Endothelial cell of umbilical vein (primary cell): ENCODE results near the gene PCYOX1L. TPM values are rescaled to one million over a fixed set of nuclear protein-coding genes. Genes with fewer than 3 reads are reported as not detected.

ENCODE experiments used
- BruUV-seq: library from RNA; stranded (reverse); fragments of 400-500 nt; replicated peaks from 2 replicates; lab custom pipeline; 2021; lab: Mats Ljungman, UMichigan
- CTCF ChIA-PET: fragments of 300-600, 350-600 bp; sonication (Branson Sonifier 250); formaldehyde crosslinking; loops from one replicate; lab custom pipeline; 2021; ENCODE audit warnings: antibody characterized with exemption, inconsistent platforms; lab: Charles Lee
- POLR2A ChIA-PET: fragments of 300-600, 350-600 bp; sonication (Branson Sonifier 250); formaldehyde crosslinking; loops from one replicate; lab custom pipeline; 2021; ENCODE audit warnings: antibody characterized with exemption, inconsistent platforms; lab: Charles Lee
- DNase-seq: peaks from one replicate; pipeline ENCODE4 v3.0.0-alpha.2; 2011; ENCODE audit warnings: low read depth, low spot score
- FAIRE-seq: peaks from 2 replicates; lab custom pipeline; 2011; peaks lifted over from hg19 to GRCh38; lab: Jason Lieb, UNC
- H2AFZ ChIP-seq: 2 replicates; pipeline ENCODE4 v1.6.0; 2012; ENCODE audit warnings: low read depth, low read length, control low read depth, inconsistent platforms
- H3K27ac ChIP-seq: 2 replicates; pipeline ENCODE4 v1.5.1; 2011; ENCODE audit warnings: low read depth, mild to moderate bottlenecking, control low read depth, low read length, moderate library complexity; ENCODE audit not compliant: insufficient read depth
- H3K27me3 ChIP-seq, 2 experiments: 2 replicates each; pipeline versions ENCODE4 v1.6.0 to v1.6.1; 2011; ENCODE audit warnings: low read length in 2 of 2, mixed read lengths in 1 of 2; ENCODE audit not compliant: control insufficient read depth in 2 of 2, insufficient read depth in 2 of 2
- H3K36me3 ChIP-seq, 2 experiments: 2 replicates in 1 of 2; 3 replicates in 1 of 2; pipeline ENCODE4 v1.5.1; 2011; ENCODE audit warnings: low read length in 2 of 2, mild to moderate bottlenecking in 1 of 2, moderate library complexity in 1 of 2; ENCODE audit not compliant: control insufficient read depth in 2 of 2, insufficient read depth in 2 of 2; ENCODE audit errors: extremely low read depth in 1 of 2
- H3K4me1 ChIP-seq: 3 replicates; pipeline ENCODE4 v1.5.1; 2011; ENCODE audit warnings: mild to moderate bottlenecking, low read length; ENCODE audit not compliant: control insufficient read depth, insufficient read depth; ENCODE audit errors: extremely low read depth
- H3K4me2 ChIP-seq: 2 replicates; pipeline ENCODE4 v1.6.1; 2011; ENCODE audit warnings: low read length, control low read depth, mixed read lengths; ENCODE audit not compliant: insufficient read depth
- H3K4me3 ChIP-seq, 3 experiments: fragments of 200-600 bp in 1 of 3; sonication (generic), shearing (Covaris generic) in 1 of 3; replicated peaks in 1 of 3; 2 replicates each; pipeline ENCODE4 v1.5.1; 2011 to 2016; ENCODE audit warnings: control low read depth in 3 of 3, low read length in 3 of 3, mild to moderate bottlenecking in 2 of 3, inconsistent platforms in 1 of 3, low read depth in 1 of 3, moderate library complexity in 1 of 3; ENCODE audit not compliant: insufficient read depth in 1 of 3
- H3K79me2 ChIP-seq: 2 replicates; pipeline ENCODE4 v1.6.0; 2012; ENCODE audit warnings: low read length, inconsistent platforms; ENCODE audit not compliant: control insufficient read depth, insufficient read depth
- H3K9ac ChIP-seq: replicated peaks from 2 replicates; pipeline ENCODE3; 2011; ENCODE audit warnings: low read length, control low read depth; ENCODE audit not compliant: insufficient read depth; ENCODE audit errors: extremely low read depth
- H3K9me1 ChIP-seq: replicated peaks from 3 replicates; pipeline ENCODE4 v1.6.0; 2011; ENCODE audit warnings: mild to moderate bottlenecking, low read length; ENCODE audit not compliant: control insufficient read depth, insufficient read depth; ENCODE audit errors: extremely low read depth
- H3K9me3 ChIP-seq: replicated peaks from 2 replicates; pipeline ENCODE4 v1.5.1; 2012; ENCODE audit warnings: low read length, inconsistent platforms; ENCODE audit not compliant: control insufficient read depth, insufficient read depth
- H4K20me1 ChIP-seq: replicated peaks from 2 replicates; pipeline ENCODE3; 2011; ENCODE audit warnings: mild to moderate bottlenecking, low read length; ENCODE audit not compliant: control insufficient read depth, insufficient read depth; ENCODE audit errors: extremely low read depth
- EZH2 ChIP-seq: IDR thresholded peaks from 2 replicates; pipeline ENCODE4 v1.6.1; 2012; ENCODE audit warnings: borderline replicate concordance, low read depth, mild to moderate bottlenecking, moderate library complexity, low read length, inconsistent platforms; ENCODE audit not compliant: severe bottlenecking
- FOS ChIP-seq: IDR thresholded peaks from 2 replicates; pipeline ENCODE4 v1.6.1; 2011; ENCODE audit warnings: mild to moderate bottlenecking, low read length, moderate library complexity, borderline replicate concordance; ENCODE audit not compliant: insufficient read depth
- GATA2 ChIP-seq: IDR thresholded peaks from 2 replicates; pipeline ENCODE4 v1.7.0; 2011; ENCODE audit warnings: low read depth, mild to moderate bottlenecking, moderate library complexity, mixed read lengths, low read length; ENCODE audit not compliant: insufficient read length, insufficient read depth
- JUN ChIP-seq: IDR thresholded peaks from 2 replicates; pipeline ENCODE4 v1.6.1; 2011; ENCODE audit warnings: borderline replicate concordance, low read depth; ENCODE audit not compliant: insufficient read length, insufficient read depth
- MYC ChIP-seq: IDR thresholded peaks from one replicate; pipeline ENCODE4 v1.6.1; 2011; ENCODE audit warnings: mild to moderate bottlenecking, low read depth, low read length
- POLR2A ChIP-seq: IDR thresholded peaks from 2 replicates; pipeline ENCODE4 v1.6.1; 2012; ENCODE audit warnings: low read depth, mild to moderate bottlenecking, control low read depth, low read length
- POLR2AphosphoS5 ChIP-seq: IDR thresholded peaks from 2 replicates; pipeline ENCODE4 v1.6.1; 2012; ENCODE audit warnings: low read depth, mild to moderate bottlenecking, control low read depth, low read length, moderate library complexity; ENCODE audit not compliant: insufficient read depth
- dilution Hi-C: fragments of 300-500 bp; cut with MboI; formaldehyde crosslinking; loops from one replicate; pipeline ENCODE4 v1.15.0; 2019; ENCODE audit warnings: low sequenced_read_pairs; ENCODE audit not compliant: extremely low pct_ligation_motif_present
- intact Hi-C: fragments of 100-400 bp; cut with micrococcal nuclease; formaldehyde crosslinking; loops from one replicate; pipeline ENCODE4 v1.10.0; 2022
- polyA plus RNA-seq, 4 experiments: library from polyadenylated mRNA; depleted of rRNA in 3 of 4; stranded (reverse) in 3 of 4; unstranded in 1 of 4; fragments of >200 nt; gene quantifications; 2 replicates each; pipeline versions ENCODE4 v1.2.1 to v1.2.3, GENCODE V29; 2011 to 2012; ENCODE audit warnings: missing spikeins in 1 of 4
- total RNA-seq: library from RNA; stranded (reverse); gene quantifications from 2 replicates; pipeline ENCODE4 v1.2.3, GENCODE V29; 2021
- TF ChIP-seq, protein P1 (sequence below), 2 donors: IDR thresholded peaks; 1 replicate in 1 of 2; 2 replicates in 1 of 2; pipeline ENCODE4 v1.5.1; 2011; ENCODE audit warnings: low read length in 2 of 2, mild to moderate bottlenecking in 2 of 2, moderate library complexity in 2 of 2, control low read depth in 1 of 2, inconsistent platforms in 1 of 2, low read depth in 1 of 2; ENCODE audit not compliant: insufficient read depth in 1 of 2; ENCODE audit errors: extremely low read depth in 1 of 2
- TF ChIP-seq, protein P2 (sequence below): IDR thresholded peaks from 2 replicates; pipeline ENCODE4 v1.6.1; 2011; ENCODE audit not compliant: insufficient read depth, insufficient read length

The PCYOX1L gene
- total and polyA plus RNA-seq, 2 donors (not counting 3 experiments of a cell fraction or from before 2014, with no cell fraction given) = 23.3 to 28.1 TPM

DNA sequence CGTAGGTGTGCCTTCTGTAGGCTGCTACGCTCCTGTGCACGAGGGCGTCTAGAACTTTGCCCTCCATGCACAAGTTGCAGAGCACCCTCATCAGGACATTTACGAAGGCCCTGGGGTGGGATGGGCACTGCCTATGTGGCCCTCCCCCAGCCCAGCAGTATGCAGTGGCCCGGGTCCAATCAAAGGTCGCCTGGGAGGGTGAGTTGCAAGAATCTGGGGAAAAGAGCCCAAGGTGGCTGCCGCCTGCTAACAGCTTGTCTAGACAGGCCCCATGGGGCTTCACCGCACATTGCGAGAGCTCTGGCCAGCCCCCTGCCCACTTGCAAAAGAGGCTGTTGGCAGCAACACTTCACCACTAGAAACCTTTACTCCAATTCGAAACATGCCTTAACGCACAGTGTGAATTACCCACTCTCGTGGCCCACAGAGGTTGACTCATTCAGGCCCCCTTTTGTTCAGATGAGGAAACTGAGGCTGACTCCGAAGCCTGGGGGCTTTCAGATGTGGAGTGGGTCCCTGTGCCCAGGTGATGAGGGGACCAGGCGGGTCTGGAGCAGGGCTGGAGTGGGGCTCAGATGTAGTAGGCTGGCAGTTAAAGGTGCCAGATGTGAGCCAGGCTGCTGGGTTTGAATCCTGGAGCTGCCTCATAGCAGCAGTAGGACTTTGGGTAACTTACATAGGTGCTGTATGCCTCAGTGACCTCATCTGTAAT lies 53.0 kb downstream of the PCYOX1L start:
- H3K79me2 ChIP-seq = no peaks in the 10 kb centered on the region
- H3K9me1 ChIP-seq = no peaks in the 10 kb centered on the region
- CTCF ChIA-PET = no interaction called here

More for the DNA sequence above, 53.0 kb downstream of the PCYOX1L start:
- Histone ChIP-seq H3K9me3 (no peaks in the 10 kb centered on the region), H3K9ac (no peak overlapping the region), H3K4me2 (no peak overlapping the region), H4K20me1 (no peaks in the 10 kb centered on the region), H2AFZ (no peak overlapping the region), H3K4me3 (no peak overlapping the region), H3K27ac (no peak overlapping the region), H3K27me3 (peaks cover 0 to 1% of the 10 kb centered on the region in 2 experiments), H3K4me1 (no peaks in the 10 kb centered on the region), H3K36me3 (no peaks in the 10 kb centered on the region)
- FAIRE-seq = no peak
- intact Hi-C loops = no loop called here
- no peak for TF ChIP-seq POLR2AphosphoS5
- no peak for TF ChIP-seq MYC
- TF ChIP-seq FOS = no peak
- TF ChIP-seq, protein P1, sequence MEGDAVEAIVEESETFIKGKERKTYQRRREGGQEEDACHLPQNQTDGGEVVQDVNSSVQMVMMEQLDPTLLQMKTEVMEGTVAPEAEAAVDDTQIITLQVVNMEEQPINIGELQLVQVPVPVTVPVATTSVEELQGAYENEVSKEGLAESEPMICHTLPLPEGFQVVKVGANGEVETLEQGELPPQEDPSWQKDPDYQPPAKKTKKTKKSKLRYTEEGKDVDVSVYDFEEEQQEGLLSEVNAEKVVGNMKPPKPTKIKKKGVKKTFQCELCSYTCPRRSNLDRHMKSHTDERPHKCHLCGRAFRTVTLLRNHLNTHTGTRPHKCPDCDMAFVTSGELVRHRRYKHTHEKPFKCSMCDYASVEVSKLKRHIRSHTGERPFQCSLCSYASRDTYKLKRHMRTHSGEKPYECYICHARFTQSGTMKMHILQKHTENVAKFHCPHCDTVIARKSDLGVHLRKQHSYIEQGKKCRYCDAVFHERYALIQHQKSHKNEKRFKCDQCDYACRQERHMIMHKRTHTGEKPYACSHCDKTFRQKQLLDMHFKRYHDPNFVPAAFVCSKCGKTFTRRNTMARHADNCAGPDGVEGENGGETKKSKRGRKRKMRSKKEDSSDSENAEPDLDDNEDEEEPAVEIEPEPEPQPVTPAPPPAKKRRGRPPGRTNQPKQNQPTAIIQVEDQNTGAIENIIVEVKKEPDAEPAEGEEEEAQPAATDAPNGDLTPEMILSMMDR (IDR thresholded peaks at IDR 0.05; ENCODE audit: extremely low read depth in 1 of 2, insufficient read depth in 1 of 2, low read depth in 1 of 2, low read length in 2 of 2) = no peak
- TF ChIP-seq, protein P2, sequence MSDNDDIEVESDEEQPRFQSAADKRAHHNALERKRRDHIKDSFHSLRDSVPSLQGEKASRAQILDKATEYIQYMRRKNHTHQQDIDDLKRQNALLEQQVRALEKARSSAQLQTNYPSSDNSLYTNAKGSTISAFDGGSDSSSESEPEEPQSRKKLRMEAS = no peak
- TF ChIP-seq POLR2A = no peak
- TF ChIP-seq GATA2 = no peak
- no peak for TF ChIP-seq JUN
- TF ChIP-seq EZH2 = no peak
- dilution Hi-C loops = no loop called here
- no TSS peak for BruUV-seq
- no peak for DNase-seq
- POLR2A ChIA-PET = no interaction called here
